ENCODE measurements around the gene CHST11. TPM values are rescaled to one million over a fixed set of nuclear protein-coding genes. Genes with fewer than 3 reads are reported as not detected.

CHST11 gene
- total RNA-seq, 1 donor from 2014 or later, result 44.3 TPM

DNA sequence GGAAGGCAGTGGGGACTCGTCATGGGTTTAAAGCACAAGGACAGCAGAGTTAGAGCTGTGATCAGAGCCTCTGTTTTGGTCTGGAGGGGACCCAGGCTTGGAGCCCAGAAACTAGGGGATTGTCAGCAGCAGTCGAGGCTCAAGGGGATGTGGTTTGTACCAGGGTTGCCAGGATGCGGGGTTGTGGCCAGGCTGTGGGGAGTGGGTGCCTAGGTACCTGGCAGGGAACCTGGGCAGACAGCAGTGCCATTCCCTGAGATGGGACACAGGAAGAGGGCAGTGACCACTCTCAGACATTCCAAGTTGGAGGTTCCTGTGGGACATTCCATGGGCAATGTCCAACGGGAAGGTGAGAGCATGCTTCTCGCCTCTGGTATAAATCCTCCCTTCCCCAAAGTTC, 279.1 kb downstream of the CHST11 start:
- TF ChIP-seq, protein P1, sequence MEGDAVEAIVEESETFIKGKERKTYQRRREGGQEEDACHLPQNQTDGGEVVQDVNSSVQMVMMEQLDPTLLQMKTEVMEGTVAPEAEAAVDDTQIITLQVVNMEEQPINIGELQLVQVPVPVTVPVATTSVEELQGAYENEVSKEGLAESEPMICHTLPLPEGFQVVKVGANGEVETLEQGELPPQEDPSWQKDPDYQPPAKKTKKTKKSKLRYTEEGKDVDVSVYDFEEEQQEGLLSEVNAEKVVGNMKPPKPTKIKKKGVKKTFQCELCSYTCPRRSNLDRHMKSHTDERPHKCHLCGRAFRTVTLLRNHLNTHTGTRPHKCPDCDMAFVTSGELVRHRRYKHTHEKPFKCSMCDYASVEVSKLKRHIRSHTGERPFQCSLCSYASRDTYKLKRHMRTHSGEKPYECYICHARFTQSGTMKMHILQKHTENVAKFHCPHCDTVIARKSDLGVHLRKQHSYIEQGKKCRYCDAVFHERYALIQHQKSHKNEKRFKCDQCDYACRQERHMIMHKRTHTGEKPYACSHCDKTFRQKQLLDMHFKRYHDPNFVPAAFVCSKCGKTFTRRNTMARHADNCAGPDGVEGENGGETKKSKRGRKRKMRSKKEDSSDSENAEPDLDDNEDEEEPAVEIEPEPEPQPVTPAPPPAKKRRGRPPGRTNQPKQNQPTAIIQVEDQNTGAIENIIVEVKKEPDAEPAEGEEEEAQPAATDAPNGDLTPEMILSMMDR (conservative IDR thresholded peaks at IDR 0.05; ENCODE audit: low read depth, low read length), result no peak
- no peak for DNase-seq (ENCODE audit: low read depth)
- no peak overlapping the region for H3K4me3 ChIP-seq (ENCODE audit: low read depth, low read length)

DNA sequence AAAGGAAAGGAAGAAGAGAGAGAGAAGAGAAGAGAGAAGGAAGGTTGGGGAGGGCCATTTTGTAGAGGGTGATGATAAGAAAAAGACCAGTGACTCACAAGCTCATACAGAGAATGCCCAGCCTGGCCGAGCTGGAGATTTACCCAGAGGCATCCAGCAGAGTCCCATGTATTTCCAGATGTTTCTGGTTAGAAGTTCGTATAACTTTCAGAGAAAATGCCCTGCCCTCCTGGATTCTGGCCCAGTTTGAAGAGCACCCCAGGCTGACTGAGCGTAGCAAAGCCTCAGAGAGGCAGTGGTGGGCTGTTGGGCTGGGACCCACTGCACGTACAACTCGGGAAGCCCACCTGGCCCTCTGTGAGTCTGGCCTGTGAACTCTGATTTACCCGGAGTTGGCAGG, 279.6 kb downstream of the CHST11 start:
- no peak overlapping the region for H3K4me3 ChIP-seq (ENCODE audit: low read depth, low read length)
- DNase-seq (ENCODE audit: low read depth), result no peak
- TF ChIP-seq, protein P1 (conservative IDR thresholded peaks at IDR 0.05; ENCODE audit: low read depth, low read length), result no peak

DNA sequence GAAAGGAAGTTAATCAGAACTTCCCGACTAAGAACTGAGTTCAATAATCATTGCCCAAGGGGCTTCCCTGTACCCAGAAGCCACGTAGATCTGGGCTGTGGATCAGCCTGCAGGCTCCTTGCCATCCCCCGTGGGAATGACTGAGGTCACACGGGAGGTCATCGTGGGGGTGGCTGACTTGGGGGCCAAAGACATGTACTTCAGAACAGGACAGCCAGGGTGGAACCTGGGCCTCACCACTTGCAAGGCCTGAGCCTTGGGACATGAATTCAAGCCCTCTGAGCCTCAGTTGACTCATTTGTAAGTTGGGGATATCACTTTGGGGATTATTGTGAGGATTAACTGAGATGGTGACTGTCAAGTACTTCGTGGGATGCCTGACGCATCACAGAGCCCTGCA, 280.4 kb downstream of the CHST11 start:
- no peak for DNase-seq (ENCODE audit: low read depth)
- H3K4me3 ChIP-seq (ENCODE audit: low read depth, low read length), result no peak overlapping the region
- TF ChIP-seq, protein P1 (conservative IDR thresholded peaks at IDR 0.05; ENCODE audit: low read depth, low read length), result no peak

DNA sequence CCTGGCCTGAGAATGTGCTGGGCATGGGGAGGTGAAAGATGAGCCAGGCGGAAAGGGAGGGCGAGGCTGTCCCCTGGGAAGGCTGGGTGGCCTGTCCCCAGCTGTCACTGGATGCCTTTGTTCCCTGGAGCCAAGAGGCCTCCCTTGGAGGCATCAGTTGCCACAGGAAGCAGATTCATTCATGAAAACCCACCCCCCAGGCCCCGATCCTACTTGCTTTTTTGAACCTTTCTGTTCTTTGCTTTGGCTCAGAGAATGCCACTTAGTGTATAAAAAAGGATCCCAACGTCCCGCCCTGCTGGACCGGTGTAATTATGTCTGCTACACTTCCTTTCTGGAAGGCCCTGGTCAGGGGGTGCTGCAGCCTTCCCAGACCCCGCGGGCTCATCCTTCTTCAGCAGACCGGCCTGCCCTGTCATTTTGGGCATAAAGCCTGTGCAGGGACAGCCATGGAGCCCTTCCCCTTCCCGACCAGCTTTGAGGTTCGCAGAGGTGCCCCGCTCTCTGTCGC, 281.1 kb downstream of the CHST11 start:
- no peak overlapping the region for H3K4me3 ChIP-seq (ENCODE audit: low read depth, low read length)
- DNase-seq (ENCODE audit: low read depth), result no peak
- TF ChIP-seq, protein P1 (conservative IDR thresholded peaks at IDR 0.05; ENCODE audit: low read depth, low read length), result no peak

DNA sequence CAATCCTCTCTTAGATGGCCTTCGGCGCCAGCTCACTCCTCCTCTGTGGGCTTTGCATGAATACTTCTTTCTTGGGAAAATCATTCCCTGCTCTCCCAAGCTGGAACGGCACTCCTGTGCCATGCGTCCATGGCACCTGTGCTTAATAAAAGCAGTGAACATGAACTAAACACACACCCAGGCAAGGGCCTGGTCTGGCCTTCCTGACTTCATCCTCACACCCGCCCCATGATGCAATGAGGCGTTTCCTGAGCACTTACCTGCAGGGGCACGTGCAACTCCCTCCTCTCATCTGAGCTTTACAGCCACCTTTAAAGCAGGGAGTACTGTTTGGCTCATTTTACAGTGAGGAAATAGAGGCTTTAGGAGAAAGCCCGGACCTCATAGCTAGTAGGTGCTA, 281.6 kb downstream of the CHST11 start:
- no peak for DNase-seq (ENCODE audit: low read depth)
- TF ChIP-seq, protein P1 (conservative IDR thresholded peaks at IDR 0.05; ENCODE audit: low read depth, low read length), result no peak
- no peak overlapping the region for H3K4me3 ChIP-seq (ENCODE audit: low read depth, low read length)

DNA sequence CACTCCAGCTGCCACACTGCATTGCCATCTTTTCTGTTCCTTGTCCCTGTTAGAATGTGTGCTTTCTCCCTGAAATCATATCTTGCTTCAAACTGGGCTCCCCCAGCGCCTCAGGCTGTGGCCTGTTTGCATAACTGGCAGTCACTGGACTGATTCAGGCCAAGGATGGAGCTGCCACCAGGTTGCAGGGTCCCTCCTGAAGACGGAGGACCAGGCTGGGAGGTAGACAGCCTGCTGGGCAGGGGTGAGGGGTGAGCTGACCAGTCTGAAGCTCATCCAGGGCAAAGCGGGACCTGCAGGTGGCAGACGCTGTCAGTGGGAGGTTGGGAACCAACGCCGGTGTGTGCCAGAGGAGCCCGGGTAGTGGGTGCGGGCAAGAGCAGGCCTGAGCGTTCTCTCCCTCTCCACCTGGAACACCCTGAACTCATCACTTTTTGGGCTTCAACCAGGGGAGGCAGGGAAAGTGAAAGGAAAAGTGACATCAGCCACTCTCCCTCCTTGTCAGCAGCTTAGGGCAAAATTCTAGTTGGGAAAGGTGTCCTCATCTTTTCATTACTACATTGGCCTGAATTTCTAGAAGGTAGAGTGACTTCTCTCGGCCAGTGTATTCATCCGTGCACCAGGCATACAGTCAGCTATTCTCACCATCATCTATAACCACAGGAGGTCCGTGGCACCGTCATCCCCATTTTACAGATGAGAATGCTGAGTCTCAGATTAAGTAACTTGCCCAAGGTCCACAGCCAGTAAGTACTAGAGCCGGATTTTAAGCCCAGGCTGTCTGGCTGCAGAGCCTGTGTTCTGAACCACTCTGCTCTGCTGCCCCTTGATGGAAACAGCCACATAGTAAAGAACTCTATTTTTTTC, 282.3 kb downstream of the CHST11 start:
- no peak for DNase-seq (ENCODE audit: low read depth)

More for the DNA sequence above, 282.3 kb downstream of the CHST11 start:
- TF ChIP-seq, protein P1 (conservative IDR thresholded peaks at IDR 0.05; ENCODE audit: low read depth, low read length), result no peak
- no peak overlapping the region for H3K4me3 ChIP-seq (ENCODE audit: low read depth, low read length)
